Loucy (cell line): ENCODE data around the gene BCAS1.

ENCODE experiments used
- H2AFZ ChIP-seq: fragments of 200-600 bp; sonication (generic); 2 replicates; pipeline ENCODE4 v1.6.0; 2016; ENCODE audit warnings: antibody characterized with exemption, mild to moderate bottlenecking, low read length, moderate library complexity
- H3F3A ChIP-seq: fragments of 200-600 bp; 2 replicates; pipeline ENCODE4 v1.6.0; 2016; ENCODE audit warnings: antibody characterized with exemption, low read depth, mild to moderate bottlenecking
- H3K27me3 ChIP-seq: fragments of 200-600 bp; sonication (generic); 2 replicates; pipeline ENCODE4 v1.6.1; 2014; ENCODE audit warnings: low read length, mild to moderate bottlenecking; ENCODE audit not compliant: insufficient read depth, poor library complexity, severe bottlenecking
- H3K36me3 ChIP-seq: fragments of 200-600 bp; sonication (generic); 2 replicates; pipeline ENCODE4 v1.6.1; 2016; ENCODE audit warnings: low read length; ENCODE audit not compliant: insufficient read depth
- H3K4me1 ChIP-seq: fragments of 200-600 bp; sonication (generic); 2 replicates; pipeline ENCODE4 v1.5.1; 2014; ENCODE audit warnings: low read length, mild to moderate bottlenecking; ENCODE audit not compliant: insufficient read depth, poor library complexity, severe bottlenecking
- H3K4me2 ChIP-seq: fragments of 200-600 bp; sonication (generic); 2 replicates; pipeline ENCODE4 v1.6.0; 2014; ENCODE audit warnings: antibody characterized with exemption, low read length, low read depth, mild to moderate bottlenecking; ENCODE audit not compliant: poor library complexity, severe bottlenecking
- H3K4me3 ChIP-seq: fragments of 200-600 bp; sonication (generic); 2 replicates; pipeline ENCODE4 v1.5.1; 2014; ENCODE audit warnings: low read length, mild to moderate bottlenecking, mixed read lengths; ENCODE audit not compliant: poor library complexity, severe bottlenecking
- H3K79me2 ChIP-seq: fragments of 200-600 bp; sonication (generic); 2 replicates; pipeline ENCODE4 v1.6.1; 2014; ENCODE audit warnings: low read length; ENCODE audit not compliant: insufficient read depth
- H3K9ac ChIP-seq: fragments of 200-600 bp; sonication (generic); 2 replicates; pipeline ENCODE4 v1.6.0; 2014; ENCODE audit warnings: mild to moderate bottlenecking, low read depth, low read length, moderate library complexity; ENCODE audit not compliant: poor library complexity, severe bottlenecking
- H3K9me2 ChIP-seq: fragments of 200-600 bp; sonication (generic); replicated peaks from 2 replicates; pipeline ENCODE4 v1.6.1; 2016; ENCODE audit warnings: low read depth, low read length, mixed read lengths
- H3K9me3 ChIP-seq: fragments of 200-600 bp; sonication (generic); 2 replicates; pipeline ENCODE4 v1.6.1; 2014; ENCODE audit warnings: mild to moderate bottlenecking, antibody characterized with exemption, low read length, low read depth; ENCODE audit not compliant: insufficient read depth
- H4K20me1 ChIP-seq: fragments of 200-600 bp; sonication (generic); 2 replicates; pipeline ENCODE4 v1.6.0; 2014; ENCODE audit warnings: antibody characterized with exemption, low read length, mild to moderate bottlenecking; ENCODE audit not compliant: insufficient read depth, poor library complexity, severe bottlenecking
- EZH2phosphoT487 ChIP-seq: fragments of 200-600 bp; IDR thresholded peaks from 2 replicates; pipeline ENCODE4 v1.6.1; 2018; ENCODE audit warnings: antibody characterized with exemption, mild to moderate bottlenecking, moderate library complexity, borderline replicate concordance
- TF ChIP-seq, protein P1 (sequence below): fragments of 200-600 bp; sonication (generic); conservative IDR thresholded peaks from 2 replicates; pipeline ENCODE4 v1.5.1; 2014; ENCODE audit warnings: mild to moderate bottlenecking, antibody characterized with exemption, low read length

BCAS1 gene

DNA sequence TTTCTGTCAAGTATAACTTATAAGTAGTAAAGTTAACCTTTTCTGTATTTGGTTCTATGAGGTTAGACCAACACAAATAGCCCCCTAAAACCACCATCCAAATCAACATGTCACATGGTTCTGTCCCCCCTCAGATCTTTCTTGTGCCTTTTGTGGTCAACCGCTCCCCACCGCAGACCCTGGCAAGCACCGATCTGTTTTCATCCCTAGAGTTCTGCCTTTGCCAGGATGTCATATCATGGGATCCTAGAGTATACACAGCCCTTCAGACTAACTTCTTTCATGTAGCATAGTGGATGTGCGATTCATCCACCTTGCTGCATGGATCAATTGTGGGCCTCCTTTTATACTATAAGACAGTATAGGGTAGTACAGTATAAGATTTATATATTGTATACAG lies 124.3 kb downstream of the BCAS1 start:
- H4K20me1 ChIP-seq, result no peaks in the 10 kb centered on the region
- H3K36me3 ChIP-seq, result no peaks in the 10 kb centered on the region
- H3K9me2 ChIP-seq, result no peaks in the 10 kb centered on the region
- H3K9me3 ChIP-seq, result no peaks in the 10 kb centered on the region
- no peaks in the 10 kb centered on the region for H3K27me3 ChIP-seq
- TF ChIP-seq, protein P1, sequence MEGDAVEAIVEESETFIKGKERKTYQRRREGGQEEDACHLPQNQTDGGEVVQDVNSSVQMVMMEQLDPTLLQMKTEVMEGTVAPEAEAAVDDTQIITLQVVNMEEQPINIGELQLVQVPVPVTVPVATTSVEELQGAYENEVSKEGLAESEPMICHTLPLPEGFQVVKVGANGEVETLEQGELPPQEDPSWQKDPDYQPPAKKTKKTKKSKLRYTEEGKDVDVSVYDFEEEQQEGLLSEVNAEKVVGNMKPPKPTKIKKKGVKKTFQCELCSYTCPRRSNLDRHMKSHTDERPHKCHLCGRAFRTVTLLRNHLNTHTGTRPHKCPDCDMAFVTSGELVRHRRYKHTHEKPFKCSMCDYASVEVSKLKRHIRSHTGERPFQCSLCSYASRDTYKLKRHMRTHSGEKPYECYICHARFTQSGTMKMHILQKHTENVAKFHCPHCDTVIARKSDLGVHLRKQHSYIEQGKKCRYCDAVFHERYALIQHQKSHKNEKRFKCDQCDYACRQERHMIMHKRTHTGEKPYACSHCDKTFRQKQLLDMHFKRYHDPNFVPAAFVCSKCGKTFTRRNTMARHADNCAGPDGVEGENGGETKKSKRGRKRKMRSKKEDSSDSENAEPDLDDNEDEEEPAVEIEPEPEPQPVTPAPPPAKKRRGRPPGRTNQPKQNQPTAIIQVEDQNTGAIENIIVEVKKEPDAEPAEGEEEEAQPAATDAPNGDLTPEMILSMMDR, result no peak
- no peak for TF ChIP-seq EZH2phosphoT487
- H3K4me2 ChIP-seq, result no peak overlapping the region
- no peaks in the 10 kb centered on the region for H3K79me2 ChIP-seq
- H3K4me3 ChIP-seq, result no peak overlapping the region
- H2AFZ ChIP-seq, result no peak overlapping the region
- H3K9ac ChIP-seq, result no peak overlapping the region
- H3K4me1 ChIP-seq, result peaks cover 36% of the 10 kb centered on the region
- H3F3A ChIP-seq, result no peaks in the 10 kb centered on the region

DNA sequence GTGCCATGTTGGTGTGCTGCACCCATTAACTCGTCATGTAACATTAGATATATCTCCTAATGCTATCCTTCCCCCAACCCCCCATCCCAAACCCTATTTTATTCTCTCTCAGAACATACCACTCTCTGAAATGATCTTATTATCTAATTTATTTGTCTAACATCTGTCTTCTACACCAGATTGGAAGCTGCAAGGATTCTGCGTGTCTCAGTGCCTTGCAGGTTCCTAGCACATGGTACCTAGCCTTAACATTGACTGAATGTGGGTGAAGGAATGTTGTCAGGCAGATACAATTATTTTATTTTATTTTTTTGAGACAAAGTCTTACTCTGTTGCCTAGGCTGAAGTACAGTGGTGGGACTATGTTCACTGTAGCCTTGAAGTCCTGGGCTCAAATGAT lies 124.9 kb downstream of the BCAS1 start:
- Histone ChIP-seq H3K9ac (no peak overlapping the region), H3K4me2 (no peak overlapping the region), H3K36me3 (no peaks in the 10 kb centered on the region), H3K4me1 (peaks cover 36% of the 10 kb centered on the region), H3K27me3 (no peaks in the 10 kb centered on the region), H4K20me1 (no peaks in the 10 kb centered on the region), H3K9me2 (no peaks in the 10 kb centered on the region), H3K79me2 (no peaks in the 10 kb centered on the region), H2AFZ (no peak overlapping the region), H3F3A (no peaks in the 10 kb centered on the region), H3K9me3 (no peaks in the 10 kb centered on the region), H3K4me3 (no peak overlapping the region)
- TF ChIP-seq, protein P1, result no peak
- no peak for TF ChIP-seq EZH2phosphoT487

- Histone ChIP-seq H3K9ac (no peak overlapping the region), H3K79me2 (no peaks in the 10 kb centered on the region), H4K20me1 (no peaks in the 10 kb centered on the region), H2AFZ (no peak overlapping the region), H3K9me3 (no peaks in the 10 kb centered on the region), H3K4me3 (no peak overlapping the region), H3K36me3 (no peaks in the 10 kb centered on the region), H3K4me1 (peaks cover 31% of the 10 kb centered on the region), H3F3A (no peaks in the 10 kb centered on the region), H3K4me2 (no peak overlapping the region), H3K27me3 (no peaks in the 10 kb centered on the region), H3K9me2 (no peaks in the 10 kb centered on the region)
- TF ChIP-seq, protein P1, result no peak
- no peak for TF ChIP-seq EZH2phosphoT487
Measured at GRCh38 chr20:53944796-53945195, 125.6 kb downstream of the BCAS1 start.
